ENCODE data around the gene RINT1.

RINT1 gene

GRCh38 chr7:105599551-105599950, 67.5 kb downstream of the RINT1 start:
- DNase-seq (ENCODE audit: low read depth) = no peak

- DNase-seq (ENCODE audit: low read depth) = no peak
These were observed 68.9 kb downstream of the RINT1 start for GRCh38 chr7:105600720-105601550.

GRCh38 chr7:105602325-105603305, 70.6 kb downstream of the RINT1 start:
- no peak for DNase-seq (ENCODE audit: low read depth)

- DNase-seq (ENCODE audit: low read depth) = no peak
These were observed 78.3 kb downstream of the RINT1 start for GRCh38 chr7:105610165-105610930.

GRCh38 chr7:105611856-105612775, 80.1 kb downstream of the RINT1 start:
- no peak for DNase-seq (ENCODE audit: low read depth)

- DNase-seq (ENCODE audit: low read depth) = no peak
These were observed 80.8 kb downstream of the RINT1 start for GRCh38 chr7:105612806-105613205.

- DNase-seq (ENCODE audit: low read depth) = no peak
These were observed 81.8 kb downstream of the RINT1 start for GRCh38 chr7:105613611-105614330.

- DNase-seq (ENCODE audit: low read depth) = no peak
These were observed 82.4 kb downstream of the RINT1 start for GRCh38 chr7:105614341-105614840.
